Smooth muscle cell (in vitro differentiated cells): ENCODE measurements around the gene CGB8. TPM values are rescaled to one million over a fixed set of nuclear protein-coding genes. Genes with fewer than 3 reads are reported as not detected.
A peak's percentile ranks its signal among the peaks of the same experiment; 100 is the strongest.
"Not testable (repeated sequence)": the region's sequence is repeated elsewhere in the genome, so short reads cannot be mapped to it uniquely, and the experiment has no call there.

Experiments used
- DNase-seq: peaks from one replicate; lab custom pipeline; 2025; ENCODE audit not compliant: unreplicated experiment; lab: John Stamatoyannopoulos, UW
- H2AFZ ChIP-seq: fragments of 200-600 bp; sonication (generic); 2 replicates; pipeline ENCODE4 v1.6.0; 2016; ENCODE audit warnings: antibody characterized with exemption, low read depth, mild to moderate bottlenecking
- H3F3A ChIP-seq: fragments of 200-600 bp; sonication (generic); 2 replicates; pipeline ENCODE4 v1.6.0; 2017; ENCODE audit warnings: antibody characterized with exemption, low read depth
- H3K27ac ChIP-seq: fragments of 200-600 bp; sonication (generic); 2 replicates; pipeline ENCODE4 v1.5.1; 2016; ENCODE audit warnings: low read depth, mild to moderate bottlenecking
- H3K27me3 ChIP-seq: fragments of 200-600 bp; sonication (generic); 2 replicates; pipeline ENCODE4 v1.6.1; 2016; ENCODE audit warnings: low read depth, mild to moderate bottlenecking
- H3K36me3 ChIP-seq: fragments of 200-600 bp; sonication (generic); 2 replicates; pipeline ENCODE4 v1.5.1; 2016; ENCODE audit warnings: low read depth
- H3K4me1 ChIP-seq: fragments of 200-600 bp; sonication (generic); 2 replicates; pipeline ENCODE4 v1.5.1; 2016; ENCODE audit warnings: low read depth
- H3K4me2 ChIP-seq: fragments of 200-600 bp; sonication (generic); 2 replicates; pipeline ENCODE4 v1.6.0; 2016; ENCODE audit warnings: mild to moderate bottlenecking
- H3K4me3 ChIP-seq: fragments of 200-600 bp; sonication (generic); 2 replicates; pipeline ENCODE4 v1.5.1; 2016; ENCODE audit warnings: mild to moderate bottlenecking
- H3K79me2 ChIP-seq: fragments of 200-600 bp; sonication (generic); 2 replicates; pipeline ENCODE4 v1.6.0; 2016; ENCODE audit warnings: low read depth, mild to moderate bottlenecking
- H3K9ac ChIP-seq: fragments of 200-600 bp; sonication (generic); 2 replicates; pipeline ENCODE4 v1.6.0; 2016; ENCODE audit warnings: low read depth
- H3K9me3 ChIP-seq: fragments of 200-600 bp; sonication (generic); replicated peaks from 2 replicates; pipeline ENCODE4 v1.5.1; 2016; ENCODE audit warnings: low read depth
- H4K20me1 ChIP-seq: fragments of 200-600 bp; sonication (generic); 2 replicates; pipeline ENCODE4 v1.6.0; 2016; ENCODE audit warnings: low read depth
- WGBS: methylation state at CpG from one replicate; pipeline ENCODE4 v1.1.7; 2016; ENCODE audit warnings: low lambda C conversion rate; 5-methylcytosine and 5-hydroxymethylcytosine counted together
- polyA plus RNA-seq: library from polyadenylated mRNA; unstranded; fragments of >200 nt; fragmentation: Nextera tagmentation; extraction: Ambion mirVana; gene quantifications from 2 replicates; pipeline ENCODE4 v1.2.1, GENCODE V29; 2016
- total RNA-seq: library from RNA; depleted of rRNA; stranded (reverse); fragments of >200 nt; gene quantifications from 2 replicates; pipeline ENCODE4 v1.2.3, GENCODE V29; 2014
- TF ChIP-seq, protein P1 (sequence below): fragments of 200-600 bp; sonication (generic); IDR thresholded peaks from 2 replicates; pipeline ENCODE4 v1.5.1; 2017; ENCODE audit warnings: borderline replicate concordance, mild to moderate bottlenecking, antibody characterized with exemption; ENCODE audit not compliant: insufficient read depth, poor library complexity, severe bottlenecking

CGB8 gene
- total and polyA plus RNA-seq, 2 experiments from 2014 or later: 1.0 TPM; not detected in 1

DNA sequence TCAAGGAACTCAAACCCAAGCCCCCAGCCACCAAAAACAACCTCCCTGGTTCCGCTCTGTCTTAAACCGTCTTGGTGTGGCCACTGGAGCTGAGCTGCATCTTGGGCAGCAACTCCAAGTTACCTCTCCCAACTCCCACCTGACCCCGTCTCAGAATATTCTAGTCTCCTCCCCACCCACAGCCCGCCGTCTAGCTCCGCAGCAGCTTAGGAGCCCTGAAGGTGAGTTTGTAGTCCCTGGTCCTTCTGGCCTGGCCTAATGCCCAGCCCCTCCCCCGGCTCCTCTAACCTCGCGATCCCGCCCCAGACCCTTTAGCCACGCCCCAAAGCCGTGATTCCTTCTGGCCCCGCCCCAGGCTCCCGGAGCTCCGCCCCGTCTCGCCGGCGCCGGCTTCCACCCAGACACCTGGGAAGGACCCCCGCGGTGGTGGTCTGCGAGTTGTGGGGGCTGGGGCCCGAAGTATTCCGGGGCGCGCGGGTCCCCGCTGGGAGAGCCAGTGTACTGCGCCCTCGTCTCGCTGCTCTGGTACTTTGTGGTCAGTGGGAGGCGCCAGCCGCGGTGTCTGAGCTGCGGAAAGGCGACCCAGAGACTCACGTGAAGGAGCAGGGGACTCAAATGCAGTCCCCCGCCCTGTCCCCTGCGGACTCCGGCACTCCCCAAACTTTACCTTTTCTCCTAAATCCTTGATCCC lies 29.5 kb downstream of the CGB8 start:
- Histone ChIP-seq H3K4me1 (no peaks in the 10 kb centered on the region), H3K4me3 (no peak overlapping the region), H2AFZ (no peak overlapping the region), H3K9me3 (no peaks in the 10 kb centered on the region), H3K79me2 (no peaks in the 10 kb centered on the region), H3K4me2 (no peak overlapping the region), H3K9ac (no peak overlapping the region), H3K36me3 (no peaks in the 10 kb centered on the region), H3K27ac (no peak overlapping the region), H3F3A (no peaks in the 10 kb centered on the region), H4K20me1 (no peaks in the 10 kb centered on the region), H3K27me3 (peaks cover 6% of the 10 kb centered on the region)
- TF ChIP-seq, protein P1, sequence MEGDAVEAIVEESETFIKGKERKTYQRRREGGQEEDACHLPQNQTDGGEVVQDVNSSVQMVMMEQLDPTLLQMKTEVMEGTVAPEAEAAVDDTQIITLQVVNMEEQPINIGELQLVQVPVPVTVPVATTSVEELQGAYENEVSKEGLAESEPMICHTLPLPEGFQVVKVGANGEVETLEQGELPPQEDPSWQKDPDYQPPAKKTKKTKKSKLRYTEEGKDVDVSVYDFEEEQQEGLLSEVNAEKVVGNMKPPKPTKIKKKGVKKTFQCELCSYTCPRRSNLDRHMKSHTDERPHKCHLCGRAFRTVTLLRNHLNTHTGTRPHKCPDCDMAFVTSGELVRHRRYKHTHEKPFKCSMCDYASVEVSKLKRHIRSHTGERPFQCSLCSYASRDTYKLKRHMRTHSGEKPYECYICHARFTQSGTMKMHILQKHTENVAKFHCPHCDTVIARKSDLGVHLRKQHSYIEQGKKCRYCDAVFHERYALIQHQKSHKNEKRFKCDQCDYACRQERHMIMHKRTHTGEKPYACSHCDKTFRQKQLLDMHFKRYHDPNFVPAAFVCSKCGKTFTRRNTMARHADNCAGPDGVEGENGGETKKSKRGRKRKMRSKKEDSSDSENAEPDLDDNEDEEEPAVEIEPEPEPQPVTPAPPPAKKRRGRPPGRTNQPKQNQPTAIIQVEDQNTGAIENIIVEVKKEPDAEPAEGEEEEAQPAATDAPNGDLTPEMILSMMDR: peak; percentile 5
- WGBS: 63% methylated on average over 39 of the region's 41 CpGs
- no peak for DNase-seq

DNA sequence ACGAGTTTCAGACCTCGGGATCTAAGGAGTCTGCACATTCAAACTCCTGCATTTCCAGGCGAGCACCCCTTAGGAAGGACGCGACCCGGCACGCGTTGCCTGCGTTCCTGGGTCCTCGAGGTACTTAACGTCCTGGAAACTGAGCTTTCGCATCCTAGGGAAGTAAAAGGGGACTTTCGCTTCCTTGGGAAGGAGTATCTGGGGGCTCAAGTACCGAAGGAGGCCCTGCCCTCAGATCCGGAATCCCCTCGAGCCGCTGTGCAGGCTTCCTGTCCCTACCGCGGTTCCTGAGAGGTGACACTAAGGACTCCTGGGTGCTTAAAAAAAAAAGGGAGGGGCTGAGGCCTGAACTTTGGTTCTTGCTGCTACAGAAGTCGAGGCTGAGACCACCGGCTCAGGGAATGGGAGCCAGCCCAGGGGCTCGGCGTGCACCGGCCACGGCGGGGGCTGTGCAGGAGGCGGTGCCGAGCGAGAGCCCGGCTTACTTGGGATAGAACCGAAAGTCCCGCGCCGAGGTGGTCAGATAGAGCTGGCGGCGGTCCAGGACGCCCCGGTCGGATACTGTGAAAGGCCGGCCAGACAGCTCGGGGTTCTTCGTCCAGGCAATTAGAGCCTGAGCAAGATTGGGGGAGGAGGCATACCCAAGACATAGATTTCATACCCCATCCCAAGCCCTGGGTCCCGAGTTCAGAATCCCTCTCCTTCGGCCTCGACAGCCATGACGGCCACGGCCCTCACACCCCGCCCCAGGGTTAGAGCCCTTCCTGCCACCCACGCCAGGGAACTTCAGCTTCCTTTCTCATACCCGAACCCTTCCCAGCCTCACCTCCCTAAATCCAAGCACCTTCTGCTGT lies 30.3 kb downstream of the CGB8 start:
- H3K4me2 ChIP-seq: peak overlapping the region; percentile 95
- H3K4me1 ChIP-seq, H3K27me3 ChIP-seq, H2AFZ ChIP-seq, H3F3A ChIP-seq, H3K36me3 ChIP-seq, H3K9ac ChIP-seq, H3K79me2 ChIP-seq, DNase-seq, H4K20me1 ChIP-seq, H3K27ac ChIP-seq, H3K9me3 ChIP-seq: not testable (repeated sequence)
- H3K4me3 ChIP-seq: peak overlapping the region; percentile 46
- 52% methylated on average over 44 of the region's 50 CpGs for WGBS

DNA sequence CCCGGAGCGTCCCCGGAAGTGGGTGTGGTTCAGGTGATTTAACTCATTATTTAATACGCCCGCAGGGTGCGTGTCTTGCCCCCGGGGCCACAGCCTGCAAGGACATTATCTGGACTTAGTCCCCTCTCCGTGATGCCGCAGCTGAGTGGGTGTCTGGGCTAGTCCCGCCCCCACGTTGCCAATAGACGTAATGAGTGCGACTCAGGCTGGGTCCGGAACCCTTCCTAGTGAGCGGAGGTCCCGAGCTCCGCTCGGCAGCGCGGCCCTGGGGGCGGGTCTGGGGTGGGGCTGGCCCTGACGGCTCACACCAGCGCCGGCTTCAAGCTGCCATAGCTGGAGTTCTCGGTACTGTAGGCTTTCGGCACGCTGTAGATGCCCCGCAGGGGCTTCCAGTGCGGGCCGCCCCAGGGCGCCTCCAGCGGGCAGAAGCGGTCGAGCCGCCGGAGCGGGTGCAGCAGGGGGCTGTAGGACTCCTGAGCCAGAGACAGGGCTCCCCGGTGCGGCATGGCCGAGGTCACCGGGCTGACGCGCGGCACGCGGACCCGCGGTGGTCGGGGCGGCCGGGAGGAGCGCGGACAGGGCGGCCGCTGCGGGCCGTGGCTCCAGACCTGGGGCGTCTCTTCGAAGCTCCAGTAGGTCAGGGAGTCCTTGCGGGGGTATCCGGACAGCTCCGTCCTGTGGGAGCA lies 31.1 kb downstream of the CGB8 start:
- H3K4me3 ChIP-seq: peak overlapping the region; percentile 46
- TF ChIP-seq, protein P1: peak; percentile 36
- H3K79me2 ChIP-seq: no peaks in the 10 kb centered on the region
- no peaks in the 10 kb centered on the region for H3K9me3 ChIP-seq
- H3K27me3 ChIP-seq: peaks cover 6% of the 10 kb centered on the region
- no peaks in the 10 kb centered on the region for H3K36me3 ChIP-seq
- peak; percentile 25 for DNase-seq
- H3K9ac ChIP-seq: no peak overlapping the region
- H3K27ac ChIP-seq: no peak overlapping the region
- 5% methylated on average over 57 of the region's 62 CpGs for WGBS
- peak overlapping the region; percentile 1 for H2AFZ ChIP-seq
- no peaks in the 10 kb centered on the region for H3K4me1 ChIP-seq
- no peaks in the 10 kb centered on the region for H4K20me1 ChIP-seq
- peak overlapping the region; percentile 95 for H3K4me2 ChIP-seq
- no peaks in the 10 kb centered on the region for H3F3A ChIP-seq

DNA sequence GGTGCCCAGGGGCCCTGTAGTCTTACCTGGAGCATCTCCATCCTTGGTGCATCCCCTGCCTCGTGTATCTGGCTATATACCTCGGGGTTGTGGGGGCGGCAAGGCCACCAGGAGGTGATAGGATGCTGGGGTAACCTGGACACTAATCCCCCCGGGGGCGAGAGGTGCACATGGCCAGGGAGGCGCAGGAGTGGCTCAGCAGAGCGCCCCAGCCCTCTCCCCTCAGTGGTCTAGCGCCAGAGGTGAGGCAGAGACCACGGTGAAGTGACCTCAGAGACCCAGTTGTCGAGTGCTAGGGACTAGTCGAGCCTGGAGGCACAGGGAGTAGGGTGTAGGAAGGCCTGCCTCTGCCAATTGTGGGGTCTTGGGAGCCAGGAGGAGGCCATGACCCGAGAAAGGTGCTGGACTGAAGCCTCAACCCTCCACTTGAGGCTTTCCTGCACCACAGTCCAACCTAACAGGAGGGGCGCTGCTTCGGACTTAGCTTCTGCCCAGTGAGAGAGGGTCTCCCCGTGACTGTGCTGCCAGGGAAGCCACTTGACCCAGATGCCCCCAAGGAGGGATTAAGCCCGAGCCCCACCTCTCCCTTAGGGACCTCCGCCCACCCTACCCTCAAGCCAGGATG lies 31.8 kb downstream of the CGB8 start, which contains the start of gene LHB:
TSS of gene LHB (minus strand) at position 51 of the 625 bp plus-strand sequence. CDS start at position 41, 10 bp downstream.
- peak within 1 kb of the TSS; percentile 46 for H3K4me3 ChIP-seq
- TF ChIP-seq, protein P1: no peak
- no peak for DNase-seq
- H3K36me3 ChIP-seq: no peaks in the 10 kb centered on the region
- 80% methylated on average over 17 of the region's 17 CpGs for WGBS
- no peaks in the 10 kb centered on the region for H3F3A ChIP-seq
- H3K4me1 ChIP-seq: no peaks in the 10 kb centered on the region
- H2AFZ ChIP-seq: peak within 1 kb of the TSS; percentile 1
- H3K27ac ChIP-seq: no peak within 1 kb of the TSS
- no peaks in the 10 kb centered on the region for H3K9me3 ChIP-seq
- no peak within 1 kb of the TSS for H3K9ac ChIP-seq
- H4K20me1 ChIP-seq: no peaks in the 10 kb centered on the region
- H3K27me3 ChIP-seq: peaks cover 6% of the 10 kb centered on the region
- no peaks in the 10 kb centered on the region for H3K79me2 ChIP-seq
- peak within 1 kb of the TSS; percentile 95 for H3K4me2 ChIP-seq
